HL-60 (cell line): ENCODE data around the gene RSAD1.

ENCODE experiments used
- DNase-seq, 2 experiments: peaks; one replicate each; pipeline ENCODE4 v3.0.0-alpha.2; 2010 to 2020; ENCODE audit warnings: low read depth in 1 of 2, low spot score in 1 of 2
- H3K27ac ChIP-seq: fragments of 250-450 bp; sonication (Bioruptor Pico); replicated peaks from 2 replicates; pipeline ENCODE4 v1.5.1; 2020; ENCODE audit warnings: mild to moderate bottlenecking, moderate library complexity
- H3K27me3 ChIP-seq: fragments of 250-450 bp; sonication (Bioruptor Pico); 2 replicates; pipeline ENCODE4 v1.5.1; 2021; ENCODE audit warnings: mild to moderate bottlenecking, moderate library complexity; ENCODE audit not compliant: insufficient read depth, poor library complexity, severe bottlenecking
- H3K4me3 ChIP-seq: replicated peaks from 2 replicates; pipeline ENCODE4 v1.5.1; 2011; ENCODE audit warnings: mild to moderate bottlenecking, control low read depth, low read length; ENCODE audit not compliant: insufficient read depth
- CTCF ChIP-seq: IDR thresholded peaks from one replicate; pipeline ENCODE4 v1.5.1; 2011; ENCODE audit warnings: low read length, control low read depth, inconsistent platforms; ENCODE audit not compliant: insufficient read depth
- GABPA ChIP-seq: IDR thresholded peaks from 2 replicates; pipeline ENCODE4 v1.6.1; 2012; ENCODE audit warnings: low read depth
- POLR2AphosphoS5 ChIP-seq: IDR thresholded peaks from 2 replicates; pipeline ENCODE4 v1.6.1; 2012; ENCODE audit warnings: low read depth
- SPI1 ChIP-seq: IDR thresholded peaks from 2 replicates; pipeline ENCODE4 v1.6.1; 2012; ENCODE audit warnings: low read depth, mild to moderate bottlenecking, borderline replicate concordance
- TF ChIP-seq, protein P1 (sequence below): IDR thresholded peaks from 2 replicates; pipeline ENCODE4 v1.6.1; 2012; ENCODE audit warnings: low read depth; ENCODE audit not compliant: insufficient replicate concordance

The RSAD1 gene

GRCh38 chr17:50480142-50480764 is 1.6 kb downstream of the RSAD1 start:
- H3K27ac ChIP-seq = no peak overlapping the region
- no peak overlapping the region for H3K4me3 ChIP-seq
- TF ChIP-seq GABPA = no peak
- TF ChIP-seq, protein P1, sequence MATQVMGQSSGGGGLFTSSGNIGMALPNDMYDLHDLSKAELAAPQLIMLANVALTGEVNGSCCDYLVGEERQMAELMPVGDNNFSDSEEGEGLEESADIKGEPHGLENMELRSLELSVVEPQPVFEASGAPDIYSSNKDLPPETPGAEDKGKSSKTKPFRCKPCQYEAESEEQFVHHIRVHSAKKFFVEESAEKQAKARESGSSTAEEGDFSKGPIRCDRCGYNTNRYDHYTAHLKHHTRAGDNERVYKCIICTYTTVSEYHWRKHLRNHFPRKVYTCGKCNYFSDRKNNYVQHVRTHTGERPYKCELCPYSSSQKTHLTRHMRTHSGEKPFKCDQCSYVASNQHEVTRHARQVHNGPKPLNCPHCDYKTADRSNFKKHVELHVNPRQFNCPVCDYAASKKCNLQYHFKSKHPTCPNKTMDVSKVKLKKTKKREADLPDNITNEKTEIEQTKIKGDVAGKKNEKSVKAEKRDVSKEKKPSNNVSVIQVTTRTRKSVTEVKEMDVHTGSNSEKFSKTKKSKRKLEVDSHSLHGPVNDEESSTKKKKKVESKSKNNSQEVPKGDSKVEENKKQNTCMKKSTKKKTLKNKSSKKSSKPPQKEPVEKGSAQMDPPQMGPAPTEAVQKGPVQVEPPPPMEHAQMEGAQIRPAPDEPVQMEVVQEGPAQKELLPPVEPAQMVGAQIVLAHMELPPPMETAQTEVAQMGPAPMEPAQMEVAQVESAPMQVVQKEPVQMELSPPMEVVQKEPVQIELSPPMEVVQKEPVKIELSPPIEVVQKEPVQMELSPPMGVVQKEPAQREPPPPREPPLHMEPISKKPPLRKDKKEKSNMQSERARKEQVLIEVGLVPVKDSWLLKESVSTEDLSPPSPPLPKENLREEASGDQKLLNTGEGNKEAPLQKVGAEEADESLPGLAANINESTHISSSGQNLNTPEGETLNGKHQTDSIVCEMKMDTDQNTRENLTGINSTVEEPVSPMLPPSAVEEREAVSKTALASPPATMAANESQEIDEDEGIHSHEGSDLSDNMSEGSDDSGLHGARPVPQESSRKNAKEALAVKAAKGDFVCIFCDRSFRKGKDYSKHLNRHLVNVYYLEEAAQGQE = no peak
- no peak for TF ChIP-seq SPI1
- no peak for TF ChIP-seq CTCF
- TF ChIP-seq POLR2AphosphoS5 = no peak

GRCh38 chr17:50480854-50481490 is 2.3 kb downstream of the RSAD1 start:
- TF ChIP-seq, protein P1 = no peak
- no peak for TF ChIP-seq CTCF
- TF ChIP-seq SPI1 = no peak
- no peak for TF ChIP-seq GABPA
- no peak for TF ChIP-seq POLR2AphosphoS5
- Histone ChIP-seq H3K4me3 (no peak overlapping the region), H3K27me3 (no peaks in the 10 kb centered on the region), H3K27ac (no peak overlapping the region)
- DNase-seq = peak in 1 of 2 experiments; percentile 38

More at GRCh38 chr17:50480142-50480764, 1.6 kb downstream of the RSAD1 start:
- H3K27me3 ChIP-seq = no peaks in the 10 kb centered on the region
- no peak for DNase-seq

GRCh38 chr17:50481648-50482047 is 3.0 kb downstream of the RSAD1 start:
- TF ChIP-seq, protein P1 = no peak
- TF ChIP-seq GABPA = no peak
- no peak for TF ChIP-seq CTCF
- no peak for TF ChIP-seq POLR2AphosphoS5
- TF ChIP-seq SPI1 = no peak
- Histone ChIP-seq H3K27ac (no peak overlapping the region), H3K4me3 (no peak overlapping the region), H3K27me3 (no peaks in the 10 kb centered on the region)
- no peak for DNase-seq
